Spleen (tissue), 7 donors: ENCODE results near the gene SEC14L3.

Experiments
- CTCF ChIP-seq, 11 experiments: fragments of 200-600 bp in 7 of 11; fragments of 450-650 bp in 4 of 11; sonication (generic) in 4 of 11; IDR thresholded peaks in 8 of 11; conservative IDR thresholded peaks in 3 of 11; 1 replicate in 7 of 11; 2 replicates in 4 of 11; pipeline versions ENCODE4 v1.4.0 to v1.8.0; 2016 to 2021; ENCODE audit warnings: antibody characterized with exemption in 11 of 11, inconsistent platforms in 4 of 11, mild to moderate bottlenecking in 1 of 11
- POLR2A ChIP-seq, 3 donors: fragments of 450-650 bp; IDR thresholded peaks; one replicate each; pipeline ENCODE4 v1.5.1; 2017; ENCODE audit warnings: antibody characterized with exemption in 3 of 3, mild to moderate bottlenecking in 1 of 3
- POLR2AphosphoS5 ChIP-seq, 3 donors: sonication (generic); formaldehyde crosslinking; IDR thresholded peaks; one replicate each; pipeline ENCODE4 v1.5.1; 2017; ENCODE audit warnings: antibody characterized with exemption in 3 of 3
- donor health status: DM: no; HTN: no; CAD: no; lungs with moderate emphysema.
- donor health status: DM: no; HTN: no; CAD: no.
- donor health status: DM: no; HTN: no; CAD: no.

- TF ChIP-seq CTCF (IDR thresholded peaks at IDR 0.05 in 8 of 11, conservative IDR thresholded peaks at IDR 0.05 in 3 of 11) (no peak), POLR2A (IDR thresholded peaks at IDR 0.05) (no peak), POLR2AphosphoS5 (IDR thresholded peaks at IDR 0.05) (no peak)
Observed at GRCh38 chr22:30471616-30472318, at the start of gene SEC14L3.
